AG09319 (cell line): ENCODE measurements around the gene TMEM178B.

ENCODE experiments used
- DNase-seq: peaks from one replicate; pipeline ENCODE4 v3.0.0-alpha.2; 2010; ENCODE audit warnings: low read depth; ENCODE audit errors: extremely low read depth
- CTCF ChIP-seq: IDR thresholded peaks from 2 replicates; pipeline ENCODE4 v1.5.1; 2011; ENCODE audit warnings: low read depth, mild to moderate bottlenecking, inconsistent platforms, low read length, moderate library complexity

Gene TMEM178B

GRCh38 chr7:141511676-141512396 lies 438.0 kb downstream of the TMEM178B start:
- no peak for DNase-seq
- no peak for TF ChIP-seq CTCF

DNA sequence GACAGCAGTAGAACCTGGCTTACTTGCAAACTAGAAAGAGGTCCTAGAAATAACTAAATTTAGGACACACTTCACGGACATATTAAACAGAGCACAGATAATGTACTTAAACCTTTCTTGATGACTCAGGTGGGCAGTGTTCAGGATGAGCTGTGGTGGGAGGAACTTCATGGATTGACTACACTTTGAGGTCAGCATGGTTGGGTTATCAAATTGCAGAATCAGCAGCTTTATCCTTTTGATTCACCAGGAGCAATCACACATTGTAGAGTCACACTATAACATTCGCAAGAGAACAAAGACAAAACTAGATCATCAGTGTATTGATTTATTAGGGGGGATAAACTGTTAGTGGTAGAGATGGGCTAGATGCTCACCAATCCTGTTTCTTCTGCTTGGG lies 438.7 kb downstream of the TMEM178B start:
- no peak for DNase-seq
- no peak for TF ChIP-seq CTCF

GRCh38 chr7:141513720-141514119 lies 439.9 kb downstream of the TMEM178B start:
- TF ChIP-seq CTCF = no peak

DNA sequence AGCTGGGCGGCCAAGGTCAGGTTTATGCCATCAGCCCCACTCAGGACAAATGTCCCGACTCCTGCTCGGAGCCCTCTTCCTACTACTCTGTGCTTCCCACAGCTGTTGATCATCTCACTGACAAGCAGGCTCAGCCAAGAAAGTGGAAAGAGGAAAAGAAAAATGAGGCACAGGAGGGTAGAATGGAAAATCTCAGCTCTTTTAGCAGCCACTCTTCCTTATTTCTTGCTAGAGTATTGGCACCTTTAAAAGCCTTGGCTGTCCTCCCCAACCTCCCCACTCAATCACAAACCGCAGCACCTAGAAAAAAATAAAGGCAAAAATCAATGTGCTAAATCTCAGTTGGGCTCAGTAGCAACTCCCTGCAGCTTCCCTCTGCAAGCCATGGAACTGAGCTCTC lies 442.1 kb downstream of the TMEM178B start:
- TF ChIP-seq CTCF = no peak
- DNase-seq = no peak

More at GRCh38 chr7:141513720-141514119, 439.9 kb downstream of the TMEM178B start:
- DNase-seq = no peak

DNA sequence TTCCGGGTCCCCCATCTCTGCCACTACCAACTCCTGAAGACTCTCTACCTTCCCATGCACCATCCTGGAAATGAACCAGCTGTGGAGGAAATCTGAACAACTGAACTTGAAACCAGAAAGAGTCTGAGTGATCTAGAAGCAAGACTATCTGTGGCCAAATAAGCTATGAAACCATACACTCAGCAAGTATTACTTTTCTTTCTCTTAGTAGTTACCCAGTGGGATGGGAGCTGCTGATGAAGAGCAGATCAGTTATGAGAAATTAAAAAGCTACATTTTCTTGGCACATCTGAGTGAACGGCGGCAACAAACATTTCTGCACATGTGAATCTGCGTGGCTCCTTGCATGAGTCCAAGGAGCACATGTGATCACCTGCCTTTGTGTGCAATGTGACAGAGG lies 445.8 kb downstream of the TMEM178B start:
- no peak for DNase-seq
- TF ChIP-seq CTCF = no peak

DNA sequence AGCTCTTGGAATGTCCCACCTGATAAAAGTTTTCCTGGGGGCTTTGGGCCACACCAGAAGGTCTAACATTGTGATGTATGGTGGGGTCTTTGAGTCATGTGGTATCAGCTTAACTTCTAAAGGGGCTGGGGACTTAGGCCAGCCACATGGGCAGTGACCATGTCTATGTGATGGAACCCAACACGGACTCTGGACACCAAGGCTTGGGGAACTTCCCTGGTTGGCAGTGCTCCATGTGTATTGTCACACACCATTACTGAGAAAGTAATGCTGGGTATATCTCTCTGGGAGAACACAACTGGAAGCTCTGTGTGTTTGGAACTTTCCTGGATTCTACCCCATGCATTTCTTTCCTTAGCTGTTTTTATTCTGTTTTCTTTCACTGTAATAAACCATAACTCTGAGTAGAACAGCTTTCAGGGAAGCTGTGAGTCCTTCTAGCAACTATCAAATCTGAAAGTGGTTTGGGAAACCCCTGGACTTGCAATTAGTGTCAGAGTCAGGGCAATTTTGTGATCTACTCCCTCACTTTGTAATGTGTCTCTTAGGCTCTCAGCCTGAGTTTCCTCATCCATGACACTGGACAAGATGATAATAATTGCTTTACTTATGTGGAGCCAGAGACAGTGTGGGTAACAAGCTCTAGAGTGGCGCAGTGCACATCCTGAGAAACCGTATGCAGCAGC lies 448.9 kb downstream of the TMEM178B start:
- no peak for TF ChIP-seq CTCF
- no peak for DNase-seq

DNA sequence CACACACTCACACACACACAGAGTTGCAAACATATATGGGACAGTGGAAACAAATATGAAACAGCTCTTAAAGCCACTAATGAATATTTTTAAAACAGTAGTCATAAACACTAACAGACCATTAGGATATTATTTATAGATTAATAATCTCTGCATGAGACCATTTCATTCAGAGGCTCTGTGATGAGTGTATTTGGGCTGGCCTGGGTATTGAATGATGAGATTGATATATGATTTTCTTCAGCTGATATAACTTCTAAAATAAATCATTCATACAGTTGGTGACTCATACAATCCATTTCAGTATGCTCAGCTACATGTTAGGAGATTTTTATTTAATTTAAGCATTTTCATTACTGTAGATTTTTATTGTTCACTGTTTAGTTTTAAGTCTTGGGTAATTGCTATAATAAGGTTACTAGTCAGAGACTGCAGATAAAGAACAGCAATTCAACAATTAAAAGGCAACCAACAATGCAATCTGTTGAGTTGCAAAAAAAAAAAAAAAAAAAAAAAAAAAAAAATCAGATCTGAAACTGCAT lies 452.2 kb downstream of the TMEM178B start:
- TF ChIP-seq CTCF = no peak
- no peak for DNase-seq
